Prostate gland (tissue), 2 donors: Measurements from ENCODE around the gene CEP135.

ENCODE experiments used
- CTCF ChIP-seq, 4 experiments: fragments of 200-600 bp in 2 of 4; fragments of 450-650 bp in 2 of 4; sonication (generic) in 2 of 4; IDR thresholded peaks; 1 replicate in 3 of 4; 2 replicates in 1 of 4; pipeline ENCODE4 v1.5.1; 2016 to 2019; ENCODE audit warnings: antibody characterized with exemption in 4 of 4, mild to moderate bottlenecking in 2 of 4, moderate library complexity in 2 of 4
- POLR2A ChIP-seq: fragments of 450-650 bp; IDR thresholded peaks from one replicate; pipeline ENCODE4 v1.6.1; 2016; ENCODE audit warnings: antibody characterized with exemption, mild to moderate bottlenecking
- POLR2AphosphoS5 ChIP-seq: sonication (generic); formaldehyde crosslinking; IDR thresholded peaks from one replicate; pipeline ENCODE4 v1.6.1; 2017; ENCODE audit warnings: antibody characterized with exemption

DNA sequence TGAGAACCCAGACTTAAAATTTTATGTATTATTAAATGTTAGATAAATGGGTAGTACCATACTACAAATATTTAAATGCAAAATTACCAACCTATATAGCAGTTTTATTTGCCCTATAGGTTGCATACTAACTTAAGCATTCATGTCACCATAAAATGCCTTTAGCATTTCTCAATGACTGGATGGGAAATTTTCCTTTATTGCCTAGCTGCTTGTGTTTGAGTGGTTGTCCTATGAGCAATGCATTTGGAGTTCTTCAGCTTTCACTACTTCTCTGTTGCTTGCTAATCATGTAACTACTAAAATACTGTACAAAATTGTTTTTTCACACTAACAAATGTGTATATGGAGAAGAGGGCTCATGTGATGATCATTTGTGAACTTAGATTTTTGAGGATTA, 44.2 kb upstream of the CEP135 start:
- TF ChIP-seq CTCF (IDR thresholded peaks at IDR 0.05) (no peak), POLR2A (no peak), POLR2AphosphoS5 (no peak)
